K562 (cell line): Measurements from ENCODE around the gene GNAS-AS1. TPM values are rescaled to one million over a fixed set of nuclear protein-coding genes. Genes with fewer than 3 reads are reported as not detected.

Source experiments
- ARHGAP35 ChIP-seq: fragments of 450-650 bp; IDR thresholded peaks from 2 replicates; pipeline ENCODE4 v1.6.1; 2018; ENCODE audit not compliant: partially characterized antibody
- ARID3B ChIP-seq: fragments of 250-450 bp; sonication (Bioruptor Pico); IDR thresholded peaks from 2 replicates; pipeline ENCODE4 v1.4.0; 2020; ENCODE audit warnings: borderline replicate concordance
- ATF7 ChIP-seq: fragments of 450-650 bp; IDR thresholded peaks from 2 replicates; pipeline ENCODE4 v1.7.1; 2014; ENCODE audit warnings: mild to moderate bottlenecking, moderate library complexity
- BCOR ChIP-seq: fragments of 450-650 bp; IDR thresholded peaks from 2 replicates; pipeline ENCODE4 v1.6.1; 2016
- CXXC5 ChIP-seq: fragments of 250-450 bp; sonication (Bioruptor Pico); IDR thresholded peaks from 2 replicates; pipeline ENCODE4 v1.8.0; 2022; ENCODE audit warnings: inconsistent platforms, mild to moderate bottlenecking, moderate library complexity
- DEAF1 ChIP-seq: fragments of 450-650 bp; formaldehyde crosslinking; IDR thresholded peaks from 2 replicates; pipeline ENCODE4 v1.4.0; 2020; ENCODE audit warnings: mild to moderate bottlenecking, moderate library complexity
- ELF4 ChIP-seq: fragments of 450-650 bp; formaldehyde crosslinking; IDR thresholded peaks from 2 replicates; pipeline ENCODE4 v1.4.0; 2022; ENCODE audit warnings: missing genetic modification characterization
- HEY1 ChIP-seq: fragments of 250-450 bp; sonication (Bioruptor Pico); IDR thresholded peaks from 2 replicates; pipeline ENCODE4 v1.5.0; 2020; ENCODE audit warnings: mild to moderate bottlenecking, moderate library complexity, borderline replicate concordance
- HNRNPLL ChIP-seq: fragments of 200-400 bp; formaldehyde crosslinking; IDR thresholded peaks from 2 replicates; pipeline ENCODE4 v1.6.1; 2017; ENCODE audit warnings: low read length, low read depth, mild to moderate bottlenecking; ENCODE audit not compliant: poor library complexity, severe bottlenecking
- MXI1 ChIP-seq: IDR thresholded peaks from 2 replicates; pipeline ENCODE4 v1.6.1; 2011; ENCODE audit warnings: low read depth, mild to moderate bottlenecking, improper control_type of control experiment, low read length
- NRF1 ChIP-seq, 2 experiments: fragments of 450-650 bp; IDR thresholded peaks in 1 of 2; conservative IDR thresholded peaks in 1 of 2; 2 replicates each; pipeline ENCODE4 v1.6.1; 2014; ENCODE audit warnings: mild to moderate bottlenecking in 2 of 2
- RAD21 ChIP-seq, 2 experiments: fragments of 250-450 bp in 1 of 2; fragments of 450-650 bp in 1 of 2; sonication (Bioruptor Pico) in 1 of 2; formaldehyde crosslinking in 1 of 2; IDR thresholded peaks in 1 of 2; conservative IDR thresholded peaks in 1 of 2; 2 replicates each; pipeline versions ENCODE4 v1.4.0 to v1.8.0; 2020 to 2022; ENCODE audit warnings: mild to moderate bottlenecking in 2 of 2, moderate library complexity in 1 of 2
- RBBP5 ChIP-seq: fragments of 200-600 bp; sonication (generic); IDR thresholded peaks from 2 replicates; pipeline ENCODE4 v1.6.1; 2012; ENCODE audit warnings: borderline replicate concordance, mild to moderate bottlenecking, low read length, control low read depth, inconsistent platforms; ENCODE audit not compliant: insufficient read depth, poor library complexity, severe bottlenecking
- RBM15 ChIP-seq: fragments of 200-400 bp; formaldehyde crosslinking; IDR thresholded peaks from 2 replicates; pipeline ENCODE4 v1.6.1; 2018; ENCODE audit warnings: mild to moderate bottlenecking, low read length, moderate library complexity; ENCODE audit not compliant: insufficient read depth
- STAG1 ChIP-seq: sonication (generic); formaldehyde crosslinking; IDR thresholded peaks from 2 replicates; pipeline ENCODE4 v1.5.0; 2020; ENCODE audit warnings: missing genetic modification reagents, borderline replicate concordance
- polyA plus RNA-seq, 8 experiments: library from polyadenylated mRNA; depleted of rRNA in 4 of 8; stranded (reverse) in 5 of 8; unstranded in 3 of 8; fragments of >200 nt; fragmentation: Nextera tagmentation in 2 of 8; fragmentation: Illumina TruSeq in 1 of 8; extraction: Ambion mirVana in 2 of 8; extraction: Trizol in 1 of 8; gene quantifications; 2 replicates each; pipeline versions ENCODE4 v1.2.1 to v1.2.3, GENCODE V29; 2011 to 2014; ENCODE audit warnings: inconsistent platforms in 1 of 8, missing spikeins in 1 of 8
- total RNA-seq, 7 experiments: library from RNA; depleted of rRNA in 6 of 7; stranded (reverse); fragments of >200 nt in 6 of 7; fragmentation: Illumina TruSeq in 2 of 7; extraction: Trizol in 2 of 7; gene quantifications; 2 replicates each; pipeline versions ENCODE4 v1.2.1 to v1.2.3, GENCODE V29; 2011 to 2021; ENCODE audit warnings: low replicate concordance in 1 of 7
- TF ChIP-seq, protein P1 (sequence below), 2 experiments: fragments of 450-650 bp in 1 of 2; sonication (generic) in 1 of 2; formaldehyde crosslinking in 1 of 2; IDR thresholded peaks; 2 replicates each; pipeline versions ENCODE4 v1.7.1 to v1.9.0; 2016 to 2022; ENCODE audit warnings: inconsistent platforms in 1 of 2, mild to moderate bottlenecking in 1 of 2, missing genetic modification reagents in 1 of 2

The GNAS-AS1 gene
- total and polyA plus RNA-seq, 9 of the 15 experiments (the other 6 are each of a cell fraction or from before 2014, with no cell fraction given): 0.04 to 2.5 (median 0.25) TPM

- TF ChIP-seq DEAF1 (CRISPR knock-in tag) (0 out of 2 replicates have a peak, but pooled peaks have one; percentile 31), RBM15 (no peak), STAG1 (CRISPR knock-in tag) (no peak; the same call in 1 of the 2 replicates), HNRNPLL (no peak), ARHGAP35 (no peak), ATF7 (no peak), MXI1 (no peak), HEY1 (no peak), RAD21 (CRISPR knock-in tag; conservative IDR thresholded peaks at IDR 0.05 in 1 of 2, IDR thresholded peaks at IDR 0.05 in 1 of 2) (peak; percentile 28 to 65), CXXC5 (CRISPR knock-in tag) (peak; percentile 33; the same call in 1 of the 2 replicates), BCOR (no peak), ELF4 (CRISPR knock-in tag) (no peak), RBBP5 (no peak), ARID3B (no peak), NRF1 (conservative IDR thresholded peaks at IDR 0.05 in 1 of 2, IDR thresholded peaks at IDR 0.05 in 1 of 2) (peak; percentile 46 to 50)
- TF ChIP-seq, protein P1, sequence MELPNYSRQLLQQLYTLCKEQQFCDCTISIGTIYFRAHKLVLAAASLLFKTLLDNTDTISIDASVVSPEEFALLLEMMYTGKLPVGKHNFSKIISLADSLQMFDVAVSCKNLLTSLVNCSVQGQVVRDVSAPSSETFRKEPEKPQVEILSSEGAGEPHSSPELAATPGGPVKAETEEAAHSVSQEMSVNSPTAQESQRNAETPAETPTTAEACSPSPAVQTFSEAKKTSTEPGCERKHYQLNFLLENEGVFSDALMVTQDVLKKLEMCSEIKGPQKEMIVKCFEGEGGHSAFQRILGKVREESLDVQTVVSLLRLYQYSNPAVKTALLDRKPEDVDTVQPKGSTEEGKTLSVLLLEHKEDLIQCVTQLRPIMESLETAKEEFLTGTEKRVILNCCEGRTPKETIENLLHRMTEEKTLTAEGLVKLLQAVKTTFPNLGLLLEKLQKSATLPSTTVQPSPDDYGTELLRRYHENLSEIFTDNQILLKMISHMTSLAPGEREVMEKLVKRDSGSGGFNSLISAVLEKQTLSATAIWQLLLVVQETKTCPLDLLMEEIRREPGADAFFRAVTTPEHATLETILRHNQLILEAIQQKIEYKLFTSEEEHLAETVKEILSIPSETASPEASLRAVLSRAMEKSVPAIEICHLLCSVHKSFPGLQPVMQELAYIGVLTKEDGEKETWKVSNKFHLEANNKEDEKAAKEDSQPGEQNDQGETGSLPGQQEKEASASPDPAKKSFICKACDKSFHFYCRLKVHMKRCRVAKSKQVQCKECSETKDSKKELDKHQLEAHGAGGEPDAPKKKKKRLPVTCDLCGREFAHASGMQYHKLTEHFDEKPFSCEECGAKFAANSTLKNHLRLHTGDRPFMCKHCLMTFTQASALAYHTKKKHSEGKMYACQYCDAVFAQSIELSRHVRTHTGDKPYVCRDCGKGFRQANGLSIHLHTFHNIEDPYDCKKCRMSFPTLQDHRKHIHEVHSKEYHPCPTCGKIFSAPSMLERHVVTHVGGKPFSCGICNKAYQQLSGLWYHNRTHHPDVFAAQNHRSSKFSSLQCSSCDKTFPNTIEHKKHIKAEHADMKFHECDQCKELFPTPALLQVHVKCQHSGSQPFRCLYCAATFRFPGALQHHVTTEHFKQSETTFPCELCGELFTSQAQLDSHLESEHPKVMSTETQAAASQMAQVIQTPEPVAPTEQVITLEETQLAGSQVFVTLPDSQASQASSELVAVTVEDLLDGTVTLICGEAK (IDR thresholded peaks at IDR 0.05): no peak
- TF ChIP-seq, protein P1 (CRISPR knock-in tag; IDR thresholded peaks at IDR 0.05): no peak
These were observed 11.2 kb downstream of the GNAS-AS1 start (continued) for GRCh38 chr20:58839474-58839874.
